ENCODE data around the gene GPX4. TPM values are rescaled to one million over a fixed set of nuclear protein-coding genes. Genes with fewer than 3 reads are reported as not detected.

GPX4 gene
- total and polyA plus RNA-seq, 12 donors = 332 to 1,424 (median 704) TPM

GRCh38 chr19:1119475-1120217, 15.9 kb downstream of the GPX4 start:
- TF ChIP-seq POLR2A (IDR thresholded peaks at IDR 0.05) (no peak), CTCF (IDR thresholded peaks at IDR 0.05) (no peak)
- Histone ChIP-seq H3K27ac (no peak overlapping the region), H3K27me3 (no peaks in the 10 kb centered on the region), H3K9me3 (replicated peaks in 1 of 3) (no peaks in the 10 kb centered on the region), H3K4me3 (no peak overlapping the region), H3K4me1 (replicated peaks in 1 of 2) (peaks cover 0 to 5% of the 10 kb centered on the region in 2 donors), H3K36me3 (replicated peaks in 1 of 2) (peaks cover 0 to 100% of the 10 kb centered on the region in 2 donors)
- peak in 1 of 7 donors; percentile 22 for DNase-seq
- intact Hi-C loops (cut with DNase I) = loop anchor here in 1 of 2 donors (5.0 kb wide), 1 partner anchor 73 kb away; no protein-coding TSS in a partner anchor
- 88 to 92% (median 90%) methylated on average over 33 to 50 of the region's 50 CpGs for WGBS, 4 donors

DNA sequence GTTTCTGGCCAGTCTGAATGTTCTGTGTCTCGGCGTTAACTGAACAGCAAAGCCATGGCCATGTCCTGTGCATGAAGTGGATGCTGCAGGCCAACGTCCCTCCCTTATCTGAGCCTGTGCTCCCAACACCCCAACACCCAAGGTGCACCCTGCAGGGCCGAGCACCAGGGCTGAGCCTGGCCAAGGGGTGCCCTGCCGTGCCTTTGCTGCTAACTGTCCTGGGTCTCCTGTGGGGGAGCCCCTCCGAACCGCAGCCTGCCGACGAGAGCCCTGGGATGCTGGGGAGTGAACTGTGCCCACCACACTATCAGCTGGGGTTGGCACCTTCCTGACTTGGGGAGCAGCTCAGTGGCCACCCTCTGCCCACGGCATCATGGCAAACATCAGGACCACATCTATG, 17.6 kb downstream of the GPX4 start:
- intact Hi-C loops (cut with DNase I) = loop anchor here in 1 of 2 donors (5.0 kb wide), 1 partner anchor 71 kb away; no protein-coding TSS in a partner anchor
- DNase-seq = peak in 1 of 7 donors; percentile 15

GRCh38 chr19:1122021-1122971, 18.5 kb downstream of the GPX4 start:
- TF ChIP-seq POLR2A (IDR thresholded peaks at IDR 0.05) = no peak
- no peak for TF ChIP-seq CTCF (IDR thresholded peaks at IDR 0.05)
- WGBS, 4 donors = 95 to 97% (median 95%) methylated on average over 21 to 63 of the region's 63 CpGs
- Histone ChIP-seq H3K27me3 (no peaks in the 10 kb centered on the region), H3K9me3 (replicated peaks in 1 of 3) (no peaks in the 10 kb centered on the region), H3K36me3 (replicated peaks in 1 of 2) (peaks cover 0 to 98% of the 10 kb centered on the region in 2 donors), H3K4me3 (no peak overlapping the region), H3K27ac (peak overlapping the region in 2 of 5 donors; percentile 17 to 58), H3K4me1 (replicated peaks in 1 of 2) (peaks cover 0 to 19% of the 10 kb centered on the region in 2 donors)
- intact Hi-C loops (cut with DNase I) = loop anchor here in 1 of 2 donors (5.0 kb wide), 1 partner anchor 70 kb away; no protein-coding TSS in a partner anchor
- no peak for DNase-seq

More for the DNA sequence above, 17.6 kb downstream of the GPX4 start:
- Histone ChIP-seq H3K4me3 (no peak overlapping the region), H3K9me3 (replicated peaks in 1 of 3) (no peaks in the 10 kb centered on the region), H3K27me3 (no peaks in the 10 kb centered on the region), H3K4me1 (replicated peaks in 1 of 2) (peaks cover 0 to 12% of the 10 kb centered on the region in 2 donors), H3K27ac (no peak overlapping the region), H3K36me3 (replicated peaks in 1 of 2) (peaks cover 0 to 98% of the 10 kb centered on the region in 2 donors)
- TF ChIP-seq CTCF (IDR thresholded peaks at IDR 0.05) (no peak), POLR2A (IDR thresholded peaks at IDR 0.05) (no peak)
- WGBS, 4 donors = 82 to 97% (median 95%) methylated on average over 5 to 10 of the region's 10 CpGs

DNA sequence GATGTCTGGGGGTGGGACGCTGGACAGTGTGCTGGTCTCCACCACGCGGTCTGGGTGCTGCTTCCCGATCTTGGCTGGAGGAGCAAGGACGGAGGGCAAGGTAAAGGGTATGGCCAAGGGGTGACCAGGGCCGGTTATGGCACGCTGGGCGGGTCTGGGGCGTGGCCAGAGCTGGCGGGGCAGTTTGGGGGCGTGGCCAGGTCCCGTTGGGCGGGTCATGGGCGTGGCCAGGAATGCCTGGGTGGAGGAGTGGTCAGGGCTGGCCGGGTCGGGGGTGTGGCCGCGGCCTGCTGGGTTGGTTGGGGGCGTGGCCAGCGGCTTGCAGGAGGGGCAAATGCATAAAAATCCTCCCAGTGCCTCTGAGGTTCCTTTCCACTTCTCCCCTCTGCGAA, 19.2 kb downstream of the GPX4 start:
- peak overlapping the region in 2 of 5 donors; percentile 17 to 58 for H3K27ac ChIP-seq
- no peaks in the 10 kb centered on the region for H3K27me3 ChIP-seq
- H3K36me3 ChIP-seq (replicated peaks in 1 of 2) = peaks cover 0 to 98% of the 10 kb centered on the region in 2 donors
- 49 to 67% (median 58%) methylated on average over 18 to 21 of the region's 21 CpGs for WGBS, 4 donors
- peaks cover 0 to 19% of the 10 kb centered on the region in 2 donors for H3K4me1 ChIP-seq (replicated peaks in 1 of 2)
- intact Hi-C loops (cut with DNase I) = loop anchor here in 1 of 2 donors (5.0 kb wide), 1 partner anchor 69 kb away; no protein-coding TSS in a partner anchor
- DNase-seq = peak; percentile 69 to 88 (median 79)
- H3K4me3 ChIP-seq = no peak overlapping the region
- TF ChIP-seq POLR2A (IDR thresholded peaks at IDR 0.05) (no peak), CTCF (IDR thresholded peaks at IDR 0.05) (no peak)
- H3K9me3 ChIP-seq (replicated peaks in 1 of 3) = no peaks in the 10 kb centered on the region
